ENCODE data around the gene CD52.

GRCh38 chr1:26323382-26323781, 5.6 kb downstream of the CD52 start:
- TF ChIP-seq CTCF (IDR thresholded peaks at IDR 0.05), result no peak
- TF ChIP-seq TEAD4 (CRISPR knock-in tag; IDR thresholded peaks at IDR 0.05), result no peak
- no peak for TF ChIP-seq HMGXB4 (CRISPR knock-in tag; IDR thresholded peaks at IDR 0.05)
- TF ChIP-seq TCF7 (CRISPR knock-in tag; IDR thresholded peaks at IDR 0.05; ENCODE audit: low read depth), result no peak
- TF ChIP-seq STAT6 (CRISPR knock-in tag; conservative IDR thresholded peaks at IDR 0.05; ENCODE audit: low read depth), result no peak
- TF ChIP-seq TP53 (CRISPR knock-in tag; IDR thresholded peaks at IDR 0.05), result no peak
- TF ChIP-seq JUN (CRISPR knock-in tag; IDR thresholded peaks at IDR 0.05), result no peak
- TF ChIP-seq MAX (CRISPR knock-in tag; IDR thresholded peaks at IDR 0.05), result no peak
- no peak for TF ChIP-seq ZBTB21 (CRISPR knock-in tag; IDR thresholded peaks at IDR 0.05; ENCODE audit: borderline replicate concordance)
- no peak for TF ChIP-seq ZNF512 (CRISPR knock-in tag; IDR thresholded peaks at IDR 0.05; ENCODE audit: borderline replicate concordance)

All from WTC11 (cell line).